Fibroblast of lung (primary cell): ENCODE results near the gene CNTN4. TPM values are rescaled to one million over a fixed set of nuclear protein-coding genes. Genes with fewer than 3 reads are reported as not detected.

Source experiments
- DNase-seq, 2 donors: peaks; one replicate each; pipeline versions ENCODE4 v3.0.0 to v3.0.0-alpha.2; 2010; ENCODE audit warnings: low read depth in 2 of 2
- H2AFZ ChIP-seq: 2 replicates; pipeline ENCODE4 v1.5.1; 2012; ENCODE audit warnings: low read length, control low read depth, inconsistent platforms
- H3K27ac ChIP-seq: 2 replicates; pipeline ENCODE4 v1.5.1; 2011; ENCODE audit warnings: low read length, control low read depth; ENCODE audit not compliant: insufficient read depth
- H3K27me3 ChIP-seq: 2 replicates; pipeline ENCODE4 v1.5.1; 2011; ENCODE audit warnings: mild to moderate bottlenecking, low read length; ENCODE audit not compliant: control insufficient read depth, insufficient read depth
- H3K36me3 ChIP-seq: 2 replicates; pipeline ENCODE4 v1.5.1; 2011; ENCODE audit warnings: low read length; ENCODE audit not compliant: control insufficient read depth, insufficient read depth
- H3K4me1 ChIP-seq: 2 replicates; pipeline ENCODE4 v1.5.1; 2011; ENCODE audit warnings: low read length; ENCODE audit not compliant: control insufficient read depth, insufficient read depth; ENCODE audit errors: extremely low read depth
- H3K4me2 ChIP-seq: 2 replicates; pipeline ENCODE4 v1.5.1; 2011; ENCODE audit warnings: low read length, control low read depth; ENCODE audit not compliant: insufficient read depth; ENCODE audit errors: extremely low read depth
- H3K4me3 ChIP-seq, 4 experiments: fragments of 200-600 bp in 1 of 4; sonication (generic) in 1 of 4; replicated peaks in 1 of 4; 2 replicates each; pipeline ENCODE4 v1.5.1; 2011 to 2016; ENCODE audit warnings: low read length in 4 of 4, low read depth in 3 of 4, mild to moderate bottlenecking in 3 of 4, control low read depth in 2 of 4, inconsistent platforms in 1 of 4, mixed read lengths in 1 of 4; ENCODE audit not compliant: insufficient read depth in 1 of 4; ENCODE audit errors: control extremely low read depth in 1 of 4
- H3K79me2 ChIP-seq: 2 replicates; pipeline ENCODE4 v1.5.1; 2012; ENCODE audit warnings: mild to moderate bottlenecking, low read length, inconsistent platforms; ENCODE audit not compliant: control insufficient read depth, insufficient read depth
- H3K9ac ChIP-seq: 2 replicates; pipeline ENCODE4 v1.5.1; 2011; ENCODE audit warnings: mild to moderate bottlenecking, low read length, control low read depth; ENCODE audit not compliant: insufficient read depth
- H3K9me3 ChIP-seq: 2 replicates; pipeline ENCODE4 v1.5.1; 2012; ENCODE audit warnings: low read depth, low read length; ENCODE audit not compliant: control insufficient read depth, insufficient read depth
- H4K20me1 ChIP-seq: 2 replicates; pipeline ENCODE4 v1.5.1; 2011; ENCODE audit warnings: low read length; ENCODE audit not compliant: control insufficient read depth, insufficient read depth; ENCODE audit errors: extremely low read depth
- EZH2 ChIP-seq: IDR thresholded peaks from 2 replicates; pipeline ENCODE4 v1.5.1; 2012; ENCODE audit warnings: low read length, control low read depth, mild to moderate bottlenecking; ENCODE audit errors: missing control alignments
- polyA plus RNA-seq, 2 donors: library from polyadenylated mRNA; depleted of rRNA in 1 of 2; stranded (reverse) in 1 of 2; unstranded in 1 of 2; fragments of >200 nt; gene quantifications; 2 replicates each; pipeline ENCODE4 v1.2.1, GENCODE V29; 2011 to 2012; ENCODE audit warnings: missing spikeins in 1 of 2
- total RNA-seq: library from RNA; depleted of rRNA; stranded (reverse); fragments of >200 nt; gene quantifications from 2 replicates; pipeline ENCODE4 v1.2.1, GENCODE V29; 2014
- TF ChIP-seq, protein P1 (sequence below), 2 donors: IDR thresholded peaks in 1 of 2; conservative IDR thresholded peaks in 1 of 2; 1 replicate in 1 of 2; 2 replicates in 1 of 2; pipeline ENCODE4 v1.5.1; 2011 to 2012; ENCODE audit warnings: low read length in 2 of 2, control low read depth in 1 of 2, inconsistent platforms in 1 of 2, low read depth in 1 of 2, mild to moderate bottlenecking in 1 of 2

The CNTN4 gene
- total and polyA plus RNA-seq, 2 donors (not counting 1 experiment from before 2014, with no cell fraction given): 0.17 to 0.69 TPM

DNA sequence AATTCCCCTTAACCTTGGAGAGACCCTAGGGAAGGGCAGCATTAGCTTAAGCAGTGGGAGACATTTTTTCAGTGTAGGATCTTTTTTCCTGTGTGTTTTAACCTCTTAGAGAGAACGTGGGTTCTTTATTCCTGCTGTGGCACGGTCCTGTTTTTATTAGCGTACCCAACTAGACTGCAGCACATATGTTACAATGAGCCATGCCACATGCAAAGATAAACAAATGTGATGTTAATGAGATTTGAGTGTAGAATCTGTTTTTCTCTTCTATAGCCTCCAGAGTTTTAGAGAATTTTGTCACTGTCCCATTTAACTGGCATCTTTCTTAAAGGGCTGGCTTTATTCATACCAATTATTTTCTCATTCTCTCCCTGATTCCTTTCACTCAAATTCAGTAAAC is 347.5 kb downstream of the CNTN4 start:
- no peaks in the 10 kb centered on the region for H3K9me3 ChIP-seq
- no peak overlapping the region for H3K27ac ChIP-seq
- no peak for TF ChIP-seq EZH2
- TF ChIP-seq, protein P1, sequence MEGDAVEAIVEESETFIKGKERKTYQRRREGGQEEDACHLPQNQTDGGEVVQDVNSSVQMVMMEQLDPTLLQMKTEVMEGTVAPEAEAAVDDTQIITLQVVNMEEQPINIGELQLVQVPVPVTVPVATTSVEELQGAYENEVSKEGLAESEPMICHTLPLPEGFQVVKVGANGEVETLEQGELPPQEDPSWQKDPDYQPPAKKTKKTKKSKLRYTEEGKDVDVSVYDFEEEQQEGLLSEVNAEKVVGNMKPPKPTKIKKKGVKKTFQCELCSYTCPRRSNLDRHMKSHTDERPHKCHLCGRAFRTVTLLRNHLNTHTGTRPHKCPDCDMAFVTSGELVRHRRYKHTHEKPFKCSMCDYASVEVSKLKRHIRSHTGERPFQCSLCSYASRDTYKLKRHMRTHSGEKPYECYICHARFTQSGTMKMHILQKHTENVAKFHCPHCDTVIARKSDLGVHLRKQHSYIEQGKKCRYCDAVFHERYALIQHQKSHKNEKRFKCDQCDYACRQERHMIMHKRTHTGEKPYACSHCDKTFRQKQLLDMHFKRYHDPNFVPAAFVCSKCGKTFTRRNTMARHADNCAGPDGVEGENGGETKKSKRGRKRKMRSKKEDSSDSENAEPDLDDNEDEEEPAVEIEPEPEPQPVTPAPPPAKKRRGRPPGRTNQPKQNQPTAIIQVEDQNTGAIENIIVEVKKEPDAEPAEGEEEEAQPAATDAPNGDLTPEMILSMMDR (conservative IDR thresholded peaks at IDR 0.05 in 1 of 2, IDR thresholded peaks at IDR 0.05 in 1 of 2; ENCODE audit: low read depth in 1 of 2, low read length in 2 of 2): no peak
- H4K20me1 ChIP-seq: no peaks in the 10 kb centered on the region
- no peak overlapping the region for H2AFZ ChIP-seq
- no peak for DNase-seq
- no peaks in the 10 kb centered on the region for H3K36me3 ChIP-seq
- H3K4me2 ChIP-seq: no peak overlapping the region
- no peaks in the 10 kb centered on the region for H3K4me1 ChIP-seq
- no peak overlapping the region for H3K4me3 ChIP-seq
- no peaks in the 10 kb centered on the region for H3K27me3 ChIP-seq
- H3K79me2 ChIP-seq: no peaks in the 10 kb centered on the region
- no peak overlapping the region for H3K9ac ChIP-seq

DNA sequence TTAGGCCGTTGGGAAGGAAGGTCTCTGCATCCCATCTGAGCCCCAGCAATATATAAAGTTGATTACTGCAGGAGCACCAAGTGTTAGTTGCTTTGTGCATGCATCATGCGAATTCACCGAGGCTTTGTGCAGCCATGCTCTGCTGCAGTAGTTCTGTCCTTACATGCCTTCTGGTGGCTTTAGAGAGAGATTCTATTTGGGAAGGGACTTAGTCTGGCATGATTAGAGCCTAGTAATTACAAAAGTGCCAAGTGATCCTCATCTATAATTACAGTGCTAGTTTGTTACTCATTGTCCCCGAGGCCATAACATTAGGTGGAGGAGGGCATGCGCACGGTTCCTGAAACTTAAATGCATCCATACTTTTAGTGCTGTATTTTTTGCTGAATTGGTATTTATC is 353.6 kb downstream of the CNTN4 start:
- no peaks in the 10 kb centered on the region for H3K36me3 ChIP-seq
- no peak overlapping the region for H3K4me2 ChIP-seq
- H3K9me3 ChIP-seq: no peaks in the 10 kb centered on the region
- H3K27ac ChIP-seq: no peak overlapping the region
- H3K4me1 ChIP-seq: no peaks in the 10 kb centered on the region
- H3K27me3 ChIP-seq: no peaks in the 10 kb centered on the region
- no peaks in the 10 kb centered on the region for H3K79me2 ChIP-seq
- no peak for DNase-seq
- no peak overlapping the region for H2AFZ ChIP-seq
- TF ChIP-seq, protein P1 (conservative IDR thresholded peaks at IDR 0.05 in 1 of 2, IDR thresholded peaks at IDR 0.05 in 1 of 2; ENCODE audit: low read depth in 1 of 2, low read length in 2 of 2): no peak
- no peak for TF ChIP-seq EZH2
- H3K9ac ChIP-seq: no peak overlapping the region
- H3K4me3 ChIP-seq: no peak overlapping the region
- no peaks in the 10 kb centered on the region for H4K20me1 ChIP-seq

DNA sequence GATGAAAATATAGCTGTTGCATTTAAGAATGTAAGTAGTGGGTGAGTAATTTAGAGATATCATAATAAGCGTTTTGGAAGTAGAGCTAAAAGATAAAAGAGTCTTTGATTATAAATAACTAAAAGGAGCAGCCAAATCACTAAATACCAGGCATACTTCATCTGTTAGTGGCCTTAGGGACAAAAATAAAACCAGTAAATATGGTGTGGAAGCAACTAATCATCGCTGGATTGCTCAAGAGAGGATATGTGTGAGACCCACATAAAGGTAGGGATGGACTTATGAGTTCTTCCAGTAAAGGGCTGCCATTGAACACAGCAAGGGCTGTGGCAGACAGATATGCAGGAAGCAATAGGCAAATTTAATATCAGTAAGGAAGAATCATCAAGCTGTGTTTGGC is 356.2 kb downstream of the CNTN4 start:
- Histone ChIP-seq H3K4me2 (no peak overlapping the region), H3K79me2 (no peaks in the 10 kb centered on the region), H4K20me1 (no peaks in the 10 kb centered on the region), H3K9ac (no peak overlapping the region), H3K4me3 (no peak overlapping the region), H3K36me3 (no peaks in the 10 kb centered on the region), H3K27ac (no peak overlapping the region), H2AFZ (no peak overlapping the region), H3K4me1 (no peaks in the 10 kb centered on the region), H3K27me3 (no peaks in the 10 kb centered on the region), H3K9me3 (no peaks in the 10 kb centered on the region)
- no peak for DNase-seq
- no peak for TF ChIP-seq EZH2
